HUES64 (cell line): ENCODE data around the gene FBXL16.
"Not testable (repeated sequence)": the region's sequence is repeated elsewhere in the genome, so short reads cannot be mapped to it uniquely, and the experiment has no call there.

Source experiments
- H3K27ac ChIP-seq: 2 replicates; pipeline ENCODE4 v1.7.0; 2013; ENCODE audit warnings: low read depth, low read length, inconsistent platforms
- H3K27me3 ChIP-seq: 2 replicates; pipeline ENCODE4 v1.6.1; 2013; ENCODE audit warnings: mild to moderate bottlenecking, low read length; ENCODE audit not compliant: insufficient read depth
- H3K36me3 ChIP-seq: 2 replicates; pipeline ENCODE4 v1.6.1; 2013; ENCODE audit warnings: mild to moderate bottlenecking, low read length; ENCODE audit not compliant: insufficient read depth
- H3K4me1 ChIP-seq: 2 replicates; pipeline ENCODE4 v1.6.1; 2013; ENCODE audit warnings: mild to moderate bottlenecking, low read length, moderate library complexity; ENCODE audit not compliant: insufficient read depth
- H3K4me3 ChIP-seq: 2 replicates; pipeline ENCODE4 v1.5.1; 2013; ENCODE audit warnings: mild to moderate bottlenecking, low read length, moderate library complexity
- H3K9ac ChIP-seq: 2 replicates; pipeline ENCODE4 v1.6.1; 2013; ENCODE audit warnings: mild to moderate bottlenecking, low read depth, low read length
- H3K9me3 ChIP-seq: 2 replicates; pipeline ENCODE4 v1.6.1; 2013; ENCODE audit warnings: low read depth, low read length; ENCODE audit not compliant: insufficient read depth
- WGBS: fragments of 150-250, 120-280 bp; methylation state at CpG from one replicate; pipeline ENCODE4 v1.1.7; 2013; ENCODE audit warnings: missing lambda C conversion rate; 5-methylcytosine and 5-hydroxymethylcytosine counted together

The FBXL16 gene

DNA sequence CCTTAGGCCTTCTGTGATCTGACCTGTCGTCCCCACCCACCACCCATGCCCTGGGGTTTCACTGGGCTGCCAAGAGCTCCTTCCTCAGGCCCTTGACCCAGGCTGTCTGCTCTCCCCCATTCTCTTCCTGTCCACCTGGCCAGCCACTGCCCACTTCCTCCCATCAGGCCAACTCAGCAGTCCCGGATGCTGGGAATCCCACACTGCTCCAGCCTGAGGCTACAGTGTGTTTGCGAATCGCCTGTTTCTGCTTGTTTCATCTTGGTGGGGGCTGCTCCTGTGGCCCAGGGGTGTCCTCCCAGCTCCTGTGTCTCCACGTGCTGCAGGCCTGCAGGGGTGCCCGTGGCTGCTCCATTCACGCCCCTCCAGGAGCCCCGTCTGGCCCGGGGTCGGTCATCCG is 8.5 kb upstream of the FBXL16 start:
- Histone ChIP-seq H3K9me3 (no peaks in the 10 kb centered on the region), H3K36me3 (no peaks in the 10 kb centered on the region), H3K4me3 (no peak overlapping the region), H3K4me1 (peaks cover 11% of the 10 kb centered on the region; the same call in 1 of the 2 replicates), H3K27ac (no peak overlapping the region), H3K9ac (no peak overlapping the region), H3K27me3 (peaks cover 60% of the 10 kb centered on the region)
- WGBS: 85% methylated on average over 11 of the region's 11 CpGs

DNA sequence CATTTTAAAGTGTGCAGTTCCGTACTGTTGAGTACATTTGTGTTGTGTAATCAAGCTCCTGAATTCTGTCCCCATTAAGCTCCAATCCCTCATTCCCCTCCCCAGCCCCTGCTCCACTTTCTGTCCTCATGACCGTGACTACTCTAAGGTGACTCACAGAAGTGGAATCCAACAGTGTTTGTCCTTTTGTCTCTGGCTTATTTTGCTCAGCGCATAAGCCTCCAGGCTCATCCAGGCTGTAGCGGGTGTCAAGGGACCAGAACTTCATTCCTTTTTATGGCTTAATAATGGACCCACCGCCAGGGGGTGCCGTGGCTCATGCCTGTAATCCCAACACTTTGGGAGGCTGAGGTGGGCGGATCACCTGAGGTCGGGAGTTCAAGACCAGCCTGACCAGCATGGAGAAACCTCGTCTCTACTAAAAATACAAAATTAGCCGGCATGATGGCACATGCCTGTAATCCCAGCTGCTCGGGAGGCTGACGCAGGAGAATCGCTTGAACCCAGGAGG is 7.2 kb upstream of the FBXL16 start:
- peaks cover 11% of the 10 kb centered on the region; the same call in 1 of the 2 replicates for H3K4me1 ChIP-seq
- H3K36me3 ChIP-seq, H3K9me3 ChIP-seq, H3K27ac ChIP-seq, H3K4me3 ChIP-seq, H3K9ac ChIP-seq: not testable (repeated sequence)
- WGBS: 49% methylated on average over 12 of the region's 13 CpGs
- H3K27me3 ChIP-seq: peaks cover 69% of the 10 kb centered on the region

DNA sequence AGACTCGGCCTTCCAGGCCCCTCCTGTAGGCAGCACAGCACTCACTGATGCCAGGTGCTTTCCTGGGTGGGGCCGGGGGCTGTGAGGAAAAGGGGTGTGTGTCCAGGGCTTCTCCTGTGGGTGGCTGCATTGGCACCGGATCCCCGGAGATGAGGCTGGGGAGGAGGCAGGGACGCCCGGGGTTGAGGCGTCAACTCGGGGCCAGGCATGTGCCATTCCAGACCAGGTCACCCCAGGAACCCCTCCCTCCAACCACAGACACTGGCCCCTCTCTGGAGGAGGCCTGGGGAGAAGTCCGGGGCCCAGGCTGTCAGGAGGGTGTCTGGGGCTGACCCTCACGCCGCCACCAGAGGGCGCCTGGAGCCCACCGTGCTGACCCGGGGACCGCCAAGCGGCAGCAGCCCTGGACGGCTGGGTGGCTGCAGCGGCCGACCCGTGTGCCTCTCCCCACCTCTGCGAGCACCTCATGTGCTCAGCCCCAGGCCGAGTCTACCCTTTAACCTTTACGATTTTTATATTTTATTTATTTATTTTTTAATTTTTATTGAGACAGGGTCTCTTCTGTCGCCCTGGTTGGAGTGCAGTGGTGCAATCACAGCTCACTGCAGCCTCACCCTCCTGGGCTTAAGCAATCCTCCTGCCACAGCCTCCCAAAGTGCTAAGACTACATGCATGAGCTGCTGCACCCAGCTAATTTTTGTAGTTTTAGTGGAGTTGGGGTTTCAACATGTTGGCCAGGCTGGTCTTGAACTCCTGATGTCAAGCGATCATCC is 6.1 kb upstream of the FBXL16 start:
- Histone ChIP-seq H3K36me3 (no peaks in the 10 kb centered on the region), H3K27ac (no peak overlapping the region)

DNA sequence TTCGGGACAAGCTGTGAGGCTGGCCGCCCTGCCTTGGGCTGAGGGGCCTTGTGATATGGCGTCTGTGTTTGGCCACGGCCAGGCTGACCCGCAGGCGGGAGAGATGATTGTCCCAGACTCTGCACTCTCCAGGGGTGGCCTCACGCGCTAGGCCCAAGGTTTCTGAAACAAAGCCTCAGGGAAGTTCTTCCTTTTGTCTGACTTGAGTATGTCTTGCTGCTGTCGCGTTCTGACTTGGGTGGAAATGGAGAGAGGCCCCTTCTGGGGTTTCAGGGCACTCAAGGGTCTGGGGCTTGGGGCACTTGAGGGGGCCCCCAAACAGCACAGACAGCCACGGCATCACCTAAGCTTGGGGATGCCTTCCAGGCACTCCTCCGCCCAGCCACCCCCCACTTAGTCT is 5.5 kb upstream of the FBXL16 start:
- 82% methylated on average over 12 of the region's 12 CpGs for WGBS
- 0 out of 2 replicates have a peak, but pooled peaks cover 3% of the 10 kb centered on the region for H3K4me1 ChIP-seq
- H3K27me3 ChIP-seq: peaks cover 77% of the 10 kb centered on the region

More for the DNA sequence above, 6.1 kb upstream of the FBXL16 start:
- no peaks in the 10 kb centered on the region for H3K9me3 ChIP-seq
- no peak overlapping the region for H3K4me3 ChIP-seq
- peaks cover 10% of the 10 kb centered on the region; the same call in 1 of the 2 replicates for H3K4me1 ChIP-seq
- WGBS: 19% methylated on average over 22 of the region's 25 CpGs
- H3K9ac ChIP-seq: no peak overlapping the region
- H3K27me3 ChIP-seq: peaks cover 77% of the 10 kb centered on the region

DNA sequence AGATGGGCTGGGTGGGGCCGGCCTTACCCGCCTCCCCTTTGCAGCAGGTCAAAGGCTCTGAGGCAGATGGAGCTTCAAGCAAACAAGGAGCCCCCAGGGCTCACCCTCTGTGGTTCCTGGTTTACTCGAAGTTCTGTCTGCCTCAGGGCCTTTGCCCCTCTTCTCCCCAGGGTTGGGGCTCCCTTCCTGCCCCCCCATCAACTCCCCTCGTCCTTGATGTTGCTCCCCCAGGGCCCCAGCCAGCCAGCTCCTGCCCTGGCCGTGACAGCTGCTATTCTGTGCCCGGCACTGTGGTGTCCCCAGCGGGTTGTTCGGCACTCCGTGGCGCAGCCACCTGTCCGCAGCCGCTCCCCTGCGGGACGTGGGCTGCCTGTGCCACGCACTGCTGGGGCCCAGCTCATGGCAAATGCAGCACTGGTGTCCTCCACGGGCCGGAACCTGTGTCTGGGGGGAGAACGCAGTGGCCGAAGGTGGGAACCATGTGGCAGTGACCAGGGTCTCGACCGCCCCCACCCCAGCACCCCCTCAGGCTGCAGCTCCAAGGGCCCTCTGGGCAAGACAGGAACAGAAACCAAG is 5.0 kb upstream of the FBXL16 start:
- 82% methylated on average over 21 of the region's 21 CpGs for WGBS
- Histone ChIP-seq H3K9me3 (no peaks in the 10 kb centered on the region), H3K4me1 (no peaks in the 10 kb centered on the region), H3K9ac (no peak overlapping the region), H3K36me3 (no peaks in the 10 kb centered on the region), H3K27ac (no peak overlapping the region), H3K27me3 (peaks cover 75% of the 10 kb centered on the region), H3K4me3 (no peak overlapping the region)

More for the DNA sequence above, 5.5 kb upstream of the FBXL16 start:
- Histone ChIP-seq H3K36me3 (no peaks in the 10 kb centered on the region), H3K27ac (no peak overlapping the region), H3K4me3 (no peak overlapping the region), H3K9me3 (no peaks in the 10 kb centered on the region), H3K9ac (no peak overlapping the region)

DNA sequence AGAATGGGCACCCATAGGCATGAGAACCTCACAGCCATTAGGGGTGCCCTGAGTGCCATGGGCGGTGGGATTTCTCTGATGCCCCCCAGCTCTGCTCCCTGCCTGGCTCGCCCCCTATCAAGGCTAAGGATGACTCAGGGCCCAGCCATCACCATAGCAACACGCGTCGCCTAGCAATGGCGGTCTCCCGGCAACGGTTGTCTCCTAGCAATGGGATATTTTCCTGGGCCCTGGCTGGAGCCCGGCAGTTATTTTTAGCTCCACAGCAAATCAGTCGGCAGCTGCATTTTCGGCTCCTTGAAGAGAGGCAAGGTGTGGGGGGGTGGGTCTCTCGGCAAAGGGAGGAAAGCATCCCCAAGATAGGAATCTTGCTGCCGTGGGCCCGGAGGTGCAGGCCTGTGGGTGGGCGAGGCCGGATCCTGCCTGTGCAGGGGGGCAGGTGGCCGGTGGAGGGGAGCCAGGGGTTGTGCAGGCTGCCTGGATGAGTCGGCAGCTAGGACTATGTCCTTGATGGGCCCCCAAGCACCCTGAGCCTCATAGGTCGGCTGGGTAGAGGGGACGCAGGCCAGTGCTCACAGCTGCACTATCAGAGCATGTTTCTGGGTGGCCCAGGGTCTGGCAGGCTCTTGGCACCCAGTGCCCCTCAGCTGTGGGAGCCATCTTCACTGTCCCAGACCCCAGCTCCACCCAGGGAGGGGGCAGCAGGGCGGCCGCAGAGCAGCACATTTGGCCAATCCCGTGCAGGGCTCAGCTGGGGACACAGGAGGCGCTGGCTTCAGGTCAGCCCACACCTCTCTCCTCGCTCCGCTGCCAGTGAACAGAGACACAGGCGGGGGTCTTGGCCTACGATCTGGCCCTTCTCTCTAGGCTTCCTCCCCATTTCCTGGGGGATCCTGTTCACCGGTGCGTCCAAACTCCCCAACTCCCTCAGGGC is 4.2 kb upstream of the FBXL16 start:
- no peaks in the 10 kb centered on the region for H3K9me3 ChIP-seq
- H3K27ac ChIP-seq: no peak overlapping the region
- no peak overlapping the region for H3K9ac ChIP-seq
- WGBS: 45% methylated on average over 30 of the region's 30 CpGs
- H3K36me3 ChIP-seq: no peaks in the 10 kb centered on the region
- H3K4me3 ChIP-seq: no peak overlapping the region
- peaks cover 78% of the 10 kb centered on the region for H3K27me3 ChIP-seq
- no peaks in the 10 kb centered on the region for H3K4me1 ChIP-seq

DNA sequence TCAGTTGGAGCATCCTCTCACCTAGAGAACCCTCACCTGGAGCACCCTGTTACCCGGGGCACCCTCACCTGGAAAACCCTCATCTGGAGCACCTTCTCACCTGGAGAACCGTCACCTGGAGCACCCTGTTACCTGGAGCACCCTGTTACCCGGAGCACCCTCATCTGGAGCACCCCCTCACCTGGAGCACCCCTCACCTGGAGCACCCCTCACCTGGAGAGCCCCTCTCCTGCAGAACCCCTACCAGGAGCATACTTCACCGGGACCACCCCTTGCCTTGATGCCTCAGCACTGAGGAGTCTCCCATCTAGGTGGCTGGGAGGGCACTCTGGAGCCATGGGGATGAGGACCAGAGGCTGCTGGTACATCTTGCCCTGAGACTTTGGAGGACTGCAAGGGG is 3.4 kb upstream of the FBXL16 start:
- Histone ChIP-seq H3K27ac (no peak overlapping the region), H3K4me1 (no peaks in the 10 kb centered on the region), H3K36me3 (no peaks in the 10 kb centered on the region), H3K9ac (no peak overlapping the region), H3K27me3 (peaks cover 79% of the 10 kb centered on the region), H3K4me3 (no peak overlapping the region), H3K9me3 (no peaks in the 10 kb centered on the region)
- 82% methylated on average over 3 of the region's 4 CpGs for WGBS

DNA sequence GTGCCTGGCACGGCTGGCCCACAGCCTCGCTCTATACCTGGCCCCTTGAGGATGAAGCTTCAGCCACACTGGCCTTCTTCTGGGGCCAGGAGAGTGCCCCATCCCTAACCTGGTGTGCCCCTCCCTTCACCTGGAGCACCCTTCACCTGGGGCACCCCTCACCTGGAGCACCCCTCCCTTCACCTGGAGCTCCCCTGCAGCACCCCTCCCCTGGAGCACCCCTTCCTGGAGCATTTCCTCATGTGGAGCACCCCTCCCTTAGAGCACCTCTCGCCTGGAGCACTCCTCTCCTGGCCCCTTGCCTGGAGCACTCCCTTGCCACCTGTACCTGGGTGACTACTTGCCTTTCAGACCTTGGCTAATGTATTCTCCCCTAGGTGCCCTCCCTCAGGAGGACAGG is 2.4 kb upstream of the FBXL16 start:
- WGBS: 65% methylated on average over 3 of the region's 3 CpGs
- Histone ChIP-seq H3K9me3 (no peaks in the 10 kb centered on the region), H3K4me3 (no peak overlapping the region), H3K27me3 (peaks cover 83% of the 10 kb centered on the region), H3K9ac (no peak overlapping the region), H3K36me3 (no peaks in the 10 kb centered on the region), H3K27ac (no peak overlapping the region), H3K4me1 (no peaks in the 10 kb centered on the region)

DNA sequence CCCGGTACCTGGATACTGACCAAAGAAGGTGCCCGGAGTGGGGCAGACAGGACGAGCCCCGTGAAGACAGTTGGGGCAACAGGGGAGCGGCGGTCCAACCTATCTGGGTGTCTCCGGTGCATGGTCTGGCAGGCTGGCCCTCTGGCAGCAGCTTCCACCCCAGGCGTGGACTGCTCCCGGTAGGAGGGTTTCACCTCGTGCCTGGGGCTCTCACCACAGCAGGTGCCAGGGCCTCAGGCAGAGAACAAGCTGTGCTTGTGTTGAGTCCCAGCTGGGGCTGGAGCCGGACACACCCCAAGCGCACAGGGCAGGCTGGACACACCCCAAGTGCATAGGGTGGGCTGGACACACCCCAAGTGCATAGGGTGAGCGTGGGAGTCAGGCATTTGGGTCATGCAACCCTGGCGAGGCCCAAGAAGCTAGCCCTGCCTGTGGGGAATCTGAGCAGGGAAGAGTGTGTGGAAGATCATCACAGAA is 1.5 kb upstream of the FBXL16 start:
- Histone ChIP-seq H3K36me3 (no peaks in the 10 kb centered on the region), H3K4me3 (no peak overlapping the region; the same call in 1 of the 2 replicates), H3K9ac (no peak overlapping the region), H3K27me3 (peaks cover 92% of the 10 kb centered on the region), H3K27ac (no peak overlapping the region), H3K4me1 (no peaks in the 10 kb centered on the region), H3K9me3 (no peaks in the 10 kb centered on the region)
- WGBS: 44% methylated on average over 14 of the region's 14 CpGs

DNA sequence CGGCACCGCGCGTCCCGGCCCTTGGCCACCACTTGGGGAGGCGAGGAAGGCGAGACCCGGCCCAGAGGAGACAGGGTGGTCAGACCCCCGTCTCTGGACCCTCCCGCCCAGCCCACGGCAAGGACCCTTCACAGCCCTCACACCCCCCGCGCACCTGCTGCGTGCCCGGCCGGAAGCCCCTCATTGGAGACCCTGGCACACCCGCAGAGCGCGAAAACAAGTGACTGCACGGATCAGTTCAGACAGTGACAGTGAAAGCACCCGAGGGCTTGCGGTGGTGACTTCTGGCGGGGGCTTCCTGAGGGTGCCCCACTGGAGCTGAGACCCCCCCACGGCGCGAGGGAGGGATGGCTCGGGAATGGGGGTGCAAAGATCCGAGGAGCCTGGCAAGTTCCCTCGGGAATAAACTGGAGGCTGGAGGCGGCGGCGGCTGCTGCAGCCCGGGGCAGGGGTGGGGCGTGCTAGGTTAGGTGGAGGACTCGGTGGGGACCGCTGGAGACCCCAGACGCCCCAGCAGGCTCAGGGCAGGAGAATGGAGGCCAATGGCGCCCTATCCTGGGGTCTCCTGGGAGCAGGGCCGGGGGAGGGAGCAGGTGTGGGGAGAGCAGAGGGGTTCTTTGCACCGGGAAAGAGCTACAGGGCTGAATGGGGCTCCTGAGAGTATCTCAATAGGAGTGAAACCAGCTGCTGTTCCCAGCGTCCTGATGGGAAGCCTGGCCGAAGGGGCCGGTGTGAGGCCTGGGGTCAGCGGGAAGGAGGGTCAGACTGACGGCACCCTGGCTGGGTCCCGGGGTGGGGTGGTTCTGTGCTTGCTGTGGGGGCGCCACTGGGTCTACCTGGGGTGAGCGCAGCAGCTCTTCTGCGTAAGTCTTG is 824 bp upstream of the FBXL16 start:
- H3K27me3 ChIP-seq: peaks cover 97% of the 10 kb centered on the region

More for the DNA sequence above, 824 bp upstream of the FBXL16 start:
- Histone ChIP-seq H3K36me3 (no peaks in the 10 kb centered on the region), H3K27ac (no peak overlapping the region), H3K9ac (no peak overlapping the region), H3K4me3 (peak overlapping the region; percentile 51), H3K4me1 (no peaks in the 10 kb centered on the region), H3K9me3 (no peaks in the 10 kb centered on the region)
- 6% methylated on average over 49 of the region's 49 CpGs for WGBS
